GM23338 (cell line): ENCODE results near the gene RNF212B. TPM values are rescaled to one million over a fixed set of nuclear protein-coding genes. Genes with fewer than 3 reads are reported as not detected.

Source experiments
- ATAC-seq: fragments of 200-7000 bp; cut with Tn5 transposase; 3 replicates; pipeline ENCODE4 v1.9.1; 2020
- DNase-seq: peaks from one replicate; pipeline ENCODE4 v3.0.0-alpha.2; 2015; ENCODE audit warnings: low spot score
- H2AFZ ChIP-seq: fragments of 200-600 bp; sonication (generic); 2 replicates; pipeline ENCODE4 v1.8.0; 2016; ENCODE audit warnings: antibody characterized with exemption, mild to moderate bottlenecking, moderate library complexity
- H3F3A ChIP-seq: fragments of 200-600 bp; sonication (generic); replicated peaks from 2 replicates; pipeline ENCODE4 v1.8.0; 2017; ENCODE audit warnings: antibody characterized with exemption, mixed run types, low read depth
- H3K27ac ChIP-seq: fragments of 200-600 bp; sonication (generic); 2 replicates; pipeline ENCODE4 v1.6.1; 2016; ENCODE audit warnings: low read depth
- H3K27me3 ChIP-seq: fragments of 200-600 bp; sonication (generic); 2 replicates; pipeline ENCODE4 v1.8.0; 2016; ENCODE audit warnings: mild to moderate bottlenecking, mixed run types, moderate library complexity; ENCODE audit not compliant: insufficient read depth
- H3K36me3 ChIP-seq: fragments of 200-600 bp; sonication (generic); 2 replicates; pipeline ENCODE4 v1.8.0; 2016; ENCODE audit warnings: mild to moderate bottlenecking; ENCODE audit not compliant: insufficient read depth
- H3K4me1 ChIP-seq: fragments of 200-600 bp; sonication (generic); 2 replicates; pipeline ENCODE4 v1.8.0; 2016; ENCODE audit warnings: mild to moderate bottlenecking, moderate library complexity; ENCODE audit not compliant: insufficient read depth
- H3K4me2 ChIP-seq: fragments of 200-600 bp; sonication (generic); 2 replicates; pipeline ENCODE4 v1.7.1; 2017; ENCODE audit warnings: mixed run types
- H3K4me3 ChIP-seq: fragments of 200-600 bp; sonication (generic); 2 replicates; pipeline ENCODE4 v1.6.1; 2016; ENCODE audit warnings: mixed run types
- H3K79me2 ChIP-seq: fragments of 200-600 bp; sonication (generic); replicated peaks from 2 replicates; pipeline ENCODE4 v1.8.0; 2017; ENCODE audit warnings: mild to moderate bottlenecking; ENCODE audit not compliant: insufficient read depth
- H3K9me2 ChIP-seq: fragments of 200-600 bp; sonication (generic); 2 replicates; pipeline ENCODE4 v1.8.0; 2017; ENCODE audit not compliant: insufficient read depth
- H4K20me1 ChIP-seq: fragments of 200-600 bp; sonication (generic); replicated peaks from 2 replicates; pipeline ENCODE4 v1.8.0; 2017; ENCODE audit warnings: mild to moderate bottlenecking; ENCODE audit not compliant: insufficient read depth
- H3K27ac Mint-ChIP-seq: 2 replicates; pipeline ENCODE4 v1.8.0; 2020; ENCODE audit warnings: inconsistent platforms, mild to moderate bottlenecking, moderate library complexity, mixed read lengths
- H3K27me3 Mint-ChIP-seq: 3 replicates; pipeline ENCODE4 v1.8.0; 2022; ENCODE audit warnings: low read depth, mild to moderate bottlenecking, moderate library complexity, mixed read lengths, inconsistent platforms; ENCODE audit not compliant: insufficient read depth, poor library complexity
- H3K36me3 Mint-ChIP-seq: 3 replicates; pipeline ENCODE4 v1.8.0; 2021; ENCODE audit warnings: low read depth, mild to moderate bottlenecking, inconsistent platforms, moderate library complexity, mixed read lengths
- H3K4me1 Mint-ChIP-seq: 3 replicates; pipeline ENCODE4 v1.8.0; 2020; ENCODE audit warnings: mild to moderate bottlenecking, inconsistent platforms, mixed read lengths
- H3K4me3 Mint-ChIP-seq: 3 replicates; pipeline ENCODE4 v1.8.0; 2021; ENCODE audit warnings: moderate library complexity, mild to moderate bottlenecking, inconsistent platforms, mixed read lengths
- H3K9me3 Mint-ChIP-seq: 3 replicates; pipeline ENCODE4 v1.8.0; 2020; ENCODE audit warnings: moderate library complexity, mild to moderate bottlenecking, inconsistent platforms, mixed read lengths
- CREB1 ChIP-seq: fragments of 250-450 bp; sonication (Bioruptor Pico); IDR thresholded peaks from 2 replicates; pipeline ENCODE4 v1.5.0; 2020; ENCODE audit warnings: low read depth, mild to moderate bottlenecking, moderate library complexity
- EZH2 ChIP-seq: fragments of 200-600 bp; sonication (generic); IDR thresholded peaks from one replicate; pipeline ENCODE4 v1.8.0; 2017; ENCODE audit warnings: antibody characterized with exemption, mild to moderate bottlenecking, low read depth; ENCODE audit not compliant: unreplicated experiment
- EZH2phosphoT487 ChIP-seq: fragments of 200-600 bp; sonication (generic); IDR thresholded peaks from one replicate; pipeline ENCODE4 v1.8.1; 2018; ENCODE audit warnings: antibody characterized with exemption; ENCODE audit not compliant: unreplicated experiment
- JUNB ChIP-seq: IDR thresholded peaks from one replicate; pipeline ENCODE4 v1.6.1; 2016; ENCODE audit warnings: antibody characterized with exemption; ENCODE audit not compliant: unreplicated experiment
- NANOG ChIP-seq: IDR thresholded peaks from 2 replicates; pipeline ENCODE4 v1.6.1; 2016; ENCODE audit warnings: antibody characterized with exemption, borderline replicate concordance
- POLR2AphosphoS5 ChIP-seq: IDR thresholded peaks from 2 replicates; pipeline ENCODE4 v1.6.1; 2016; ENCODE audit warnings: antibody characterized with exemption, low read depth
- REST ChIP-seq: IDR thresholded peaks from one replicate; pipeline ENCODE4 v1.6.1; 2018; ENCODE audit warnings: antibody characterized with exemption; ENCODE audit not compliant: unreplicated experiment
- STAT1 ChIP-seq: IDR thresholded peaks from one replicate; pipeline ENCODE4 v1.6.1; 2016; ENCODE audit warnings: antibody characterized with exemption; ENCODE audit not compliant: unreplicated experiment
- ZNF114 ChIP-seq: fragments of 250-450 bp; sonication (Bioruptor Pico); IDR thresholded peaks from 2 replicates; pipeline ENCODE4 v1.5.0; 2020; ENCODE audit warnings: mild to moderate bottlenecking, moderate library complexity
- ZNF331 ChIP-seq: fragments of 250-450 bp; sonication (Bioruptor Pico); IDR thresholded peaks from 2 replicates; pipeline ENCODE4 v1.5.0; 2020; ENCODE audit warnings: low read depth, mild to moderate bottlenecking, moderate library complexity
- ZNF462 ChIP-seq: fragments of 250-450 bp; sonication (Bioruptor Pico); IDR thresholded peaks from 2 replicates; pipeline ENCODE4 v1.5.0; 2020; ENCODE audit warnings: mild to moderate bottlenecking, moderate library complexity
- polyA plus RNA-seq: library from polyadenylated mRNA; unstranded; fragments of >200 nt; fragmentation: Nextera tagmentation; extraction: Ambion mirVana; gene quantifications from 2 replicates; pipeline ENCODE4 v1.2.1, GENCODE V29; 2016
- total RNA-seq: library from RNA; depleted of rRNA; stranded (reverse); fragments of >200 nt; shearing (Covaris generic); gene quantifications from 2 replicates; pipeline ENCODE4 v1.2.3, GENCODE V29; 2014
- TF ChIP-seq, protein P1 (sequence below): IDR thresholded peaks from 2 replicates; pipeline ENCODE4 v1.6.1; 2016; ENCODE audit warnings: antibody characterized with exemption
- TF ChIP-seq, protein P2 (sequence below), 2 experiments: fragments of 200-600 bp in 1 of 2; sonication (generic) in 1 of 2; conservative IDR thresholded peaks; 2 replicates each; pipeline versions ENCODE4 v1.5.1 to v1.6.1; 2016 to 2017; ENCODE audit warnings: antibody characterized with exemption in 2 of 2, low read depth in 2 of 2, mild to moderate bottlenecking in 2 of 2, moderate library complexity in 1 of 2

The RNF212B gene
- total and polyA plus RNA-seq, 2 experiments from 2014 or later, result not detected

DNA sequence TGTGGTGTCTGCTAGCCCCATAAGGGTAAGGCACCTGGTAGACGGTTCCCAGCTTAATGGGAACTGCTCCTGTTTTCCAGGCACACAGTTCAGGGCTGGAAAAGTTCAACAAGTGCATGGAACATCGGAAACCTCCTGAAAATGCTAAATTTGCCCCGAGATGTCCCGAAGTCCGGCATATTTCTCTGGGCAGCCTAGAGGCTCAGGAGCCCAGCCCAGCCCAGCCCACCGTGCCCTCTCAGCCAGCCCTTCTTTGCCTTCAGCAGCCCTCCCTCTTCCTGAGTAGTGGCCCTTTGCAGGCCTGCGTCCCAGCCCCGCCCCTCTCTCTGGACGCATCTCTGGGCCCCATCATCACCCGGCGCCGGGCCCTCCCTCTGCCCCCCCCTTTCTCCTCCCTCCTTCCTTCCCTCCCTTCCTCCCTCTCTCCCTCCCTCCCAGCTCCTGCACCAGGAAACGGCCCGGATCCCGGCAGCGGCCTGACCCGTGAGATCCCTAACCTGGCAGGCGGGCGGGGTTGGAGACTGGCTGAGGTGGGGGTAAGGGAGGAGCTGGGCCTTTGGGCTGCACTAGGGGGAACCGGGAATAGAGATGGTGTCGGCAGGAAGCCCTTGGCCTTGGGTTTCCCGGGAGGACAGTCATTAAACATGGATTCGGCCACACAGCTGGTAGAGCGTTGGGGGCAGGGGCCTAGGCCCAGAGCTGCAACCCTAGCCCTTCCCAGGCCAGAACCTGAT is 68.8 kb downstream of the RNF212B start, which contains the start of gene BCL2L2:
Gene BCL2L2 (plus strand): TSS at position 422 of the 734 bp plus-strand sequence. CDS start 935 bp downstream, outside the sequence.
- DNase-seq, result peak; percentile 97
- H3K4me1 Mint-ChIP-seq, result peaks cover 26% of the 10 kb centered on the region
- Histone ChIP-seq H3K36me3 (no peaks in the 10 kb centered on the region; the same call in 1 of the 2 replicates), H3K79me2 (peaks cover 11% of the 10 kb centered on the region; the same call in 1 of the 2 replicates), H3K4me1 (peaks cover 15% of the 10 kb centered on the region), H3K27ac (peak within 1 kb of the TSS; percentile 85), H3F3A (peaks cover 12% of the 10 kb centered on the region), H3K4me3 (peak within 1 kb of the TSS; percentile 85), H3K4me2 (peak within 1 kb of the TSS; percentile 96), H3K27me3 (peaks cover 27% of the 10 kb centered on the region), H4K20me1 (no peaks in the 10 kb centered on the region; the same call in 1 of the 2 replicates), H3K9me2 (no peaks in the 10 kb centered on the region), H2AFZ (peak within 1 kb of the TSS; percentile 94)
- peak within 1 kb of the TSS; percentile 94 for H3K4me3 Mint-ChIP-seq
- TF ChIP-seq ZNF331, result no peak
- no peak for TF ChIP-seq EZH2
- TF ChIP-seq CREB1 (CRISPR knock-in tag), result peak; percentile 98
- TF ChIP-seq JUNB, result no peak
- no peak for TF ChIP-seq ZNF462 (CRISPR knock-in tag)
- no peak for TF ChIP-seq STAT1
- TF ChIP-seq, protein P1, sequence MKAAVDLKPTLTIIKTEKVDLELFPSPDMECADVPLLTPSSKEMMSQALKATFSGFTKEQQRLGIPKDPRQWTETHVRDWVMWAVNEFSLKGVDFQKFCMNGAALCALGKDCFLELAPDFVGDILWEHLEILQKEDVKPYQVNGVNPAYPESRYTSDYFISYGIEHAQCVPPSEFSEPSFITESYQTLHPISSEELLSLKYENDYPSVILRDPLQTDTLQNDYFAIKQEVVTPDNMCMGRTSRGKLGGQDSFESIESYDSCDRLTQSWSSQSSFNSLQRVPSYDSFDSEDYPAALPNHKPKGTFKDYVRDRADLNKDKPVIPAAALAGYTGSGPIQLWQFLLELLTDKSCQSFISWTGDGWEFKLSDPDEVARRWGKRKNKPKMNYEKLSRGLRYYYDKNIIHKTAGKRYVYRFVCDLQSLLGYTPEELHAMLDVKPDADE, result peak; percentile 71; the same call in 1 of the 2 replicates
- TF ChIP-seq REST, result no peak
- peak; percentile 80 for TF ChIP-seq POLR2AphosphoS5
- no peak for TF ChIP-seq ZNF114 (CRISPR knock-in tag)
- no peak for TF ChIP-seq EZH2phosphoT487
- TF ChIP-seq, protein P2, sequence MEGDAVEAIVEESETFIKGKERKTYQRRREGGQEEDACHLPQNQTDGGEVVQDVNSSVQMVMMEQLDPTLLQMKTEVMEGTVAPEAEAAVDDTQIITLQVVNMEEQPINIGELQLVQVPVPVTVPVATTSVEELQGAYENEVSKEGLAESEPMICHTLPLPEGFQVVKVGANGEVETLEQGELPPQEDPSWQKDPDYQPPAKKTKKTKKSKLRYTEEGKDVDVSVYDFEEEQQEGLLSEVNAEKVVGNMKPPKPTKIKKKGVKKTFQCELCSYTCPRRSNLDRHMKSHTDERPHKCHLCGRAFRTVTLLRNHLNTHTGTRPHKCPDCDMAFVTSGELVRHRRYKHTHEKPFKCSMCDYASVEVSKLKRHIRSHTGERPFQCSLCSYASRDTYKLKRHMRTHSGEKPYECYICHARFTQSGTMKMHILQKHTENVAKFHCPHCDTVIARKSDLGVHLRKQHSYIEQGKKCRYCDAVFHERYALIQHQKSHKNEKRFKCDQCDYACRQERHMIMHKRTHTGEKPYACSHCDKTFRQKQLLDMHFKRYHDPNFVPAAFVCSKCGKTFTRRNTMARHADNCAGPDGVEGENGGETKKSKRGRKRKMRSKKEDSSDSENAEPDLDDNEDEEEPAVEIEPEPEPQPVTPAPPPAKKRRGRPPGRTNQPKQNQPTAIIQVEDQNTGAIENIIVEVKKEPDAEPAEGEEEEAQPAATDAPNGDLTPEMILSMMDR (conservative IDR thresholded peaks at IDR 0.05; ENCODE audit: low read depth in 2 of 2), result no peak
- TF ChIP-seq NANOG, result no peak
- peak; percentile 70 for ATAC-seq
- no peaks in the 10 kb centered on the region; the same call in 2 of the 3 replicates for H3K9me3 Mint-ChIP-seq
- H3K36me3 Mint-ChIP-seq, result peaks cover 20% of the 10 kb centered on the region; the same call in 2 of the 3 replicates
- H3K27ac Mint-ChIP-seq, result peak within 1 kb of the TSS; percentile 96
- H3K27me3 Mint-ChIP-seq, result peaks cover 20% of the 10 kb centered on the region
